Gastrocnemius medialis (tissue), 4 donors: ENCODE measurements around the gene MT1HL1. TPM values are rescaled to one million over a fixed set of nuclear protein-coding genes. Genes with fewer than 3 reads are reported as not detected.
A peak's percentile ranks its signal among the peaks of the same experiment; 100 is the strongest.

Source experiments
- ATAC-seq, 2 donors: fragments of 150-250 bp; one replicate each; pipeline ENCODE4 v1.9.1; 2016
- DNase-seq, 2 donors: peaks; one replicate each; pipeline ENCODE4 v3.0.0-alpha.2; 2019
- H3K27ac ChIP-seq, 4 donors: fragments of 200-600 bp; sonication (generic); 1 replicate in 1 of 4; 2 replicates in 3 of 4; pipeline ENCODE4 v1.5.1; 2016 to 2018; ENCODE audit warnings: mild to moderate bottlenecking in 2 of 4, moderate library complexity in 1 of 4
- H3K27me3 ChIP-seq, 3 donors: fragments of 200-600 bp; sonication (generic) in 2 of 3; 1 replicate in 1 of 3; 2 replicates in 2 of 3; pipeline versions ENCODE4 v1.5.1 to v1.6.0; 2016 to 2019; ENCODE audit warnings: mild to moderate bottlenecking in 1 of 3, moderate library complexity in 1 of 3
- H3K36me3 ChIP-seq, 2 donors: fragments of 200-600 bp; sonication (generic) in 1 of 2; one replicate each; pipeline ENCODE4 v1.5.1; 2017 to 2018
- H3K4me1 ChIP-seq, 2 donors: fragments of 200-600 bp; sonication (generic) in 1 of 2; one replicate each; pipeline ENCODE4 v1.5.1; 2016 to 2017; ENCODE audit warnings: mild to moderate bottlenecking in 2 of 2
- H3K4me3 ChIP-seq, 4 donors: fragments of 200-600 bp; sonication (generic) in 3 of 4; 1 replicate in 1 of 4; 2 replicates in 3 of 4; pipeline ENCODE4 v1.5.1; 2016 to 2019; ENCODE audit warnings: mild to moderate bottlenecking in 2 of 4
- H3K9me3 ChIP-seq, 3 donors: fragments of 200-600 bp; sonication (generic) in 2 of 3; 1 replicate in 1 of 3; 2 replicates in 2 of 3; pipeline ENCODE4 v1.5.1; 2016 to 2019
- CTCF ChIP-seq, 5 experiments: fragments of 450-650 bp in 3 of 5; fragments of 200-600 bp in 2 of 5; sonication (generic) in 2 of 5; IDR thresholded peaks in 4 of 5; conservative IDR thresholded peaks in 1 of 5; 1 replicate in 4 of 5; 2 replicates in 1 of 5; pipeline ENCODE4 v1.5.1; 2016 to 2019; ENCODE audit warnings: antibody characterized with exemption in 5 of 5, mild to moderate bottlenecking in 3 of 5, moderate library complexity in 3 of 5
- POLR2A ChIP-seq, 2 donors: fragments of 450-650 bp; IDR thresholded peaks; one replicate each; pipeline ENCODE4 v1.6.1; 2017; ENCODE audit warnings: antibody characterized with exemption in 2 of 2, mild to moderate bottlenecking in 2 of 2, moderate library complexity in 2 of 2
- in situ Hi-C, 4 donors: fragments of 200-750 bp; cut with MboI; loops; one replicate each; pipeline versions ENCODE4 v1.15.0 to v1.8.0; 2017; ENCODE audit warnings: low sequenced_read_pairs in 4 of 4
- intact Hi-C: fragments of 100-400 bp; cut with DNase I; formaldehyde crosslinking; loops from one replicate; pipeline ENCODE4 v1.15.1; 2023; ENCODE audit warnings: low total_unique reads
- total RNA-seq, 4 donors: library from RNA; depleted of rRNA; stranded (reverse); fragments of >200 nt; gene quantifications; one replicate each; pipeline versions ENCODE4 v1.1.0 to v1.2.3, GENCODE V29; 2016

MT1HL1 gene
- total RNA-seq, 4 donors from 2014 or later, result not detected

DNA sequence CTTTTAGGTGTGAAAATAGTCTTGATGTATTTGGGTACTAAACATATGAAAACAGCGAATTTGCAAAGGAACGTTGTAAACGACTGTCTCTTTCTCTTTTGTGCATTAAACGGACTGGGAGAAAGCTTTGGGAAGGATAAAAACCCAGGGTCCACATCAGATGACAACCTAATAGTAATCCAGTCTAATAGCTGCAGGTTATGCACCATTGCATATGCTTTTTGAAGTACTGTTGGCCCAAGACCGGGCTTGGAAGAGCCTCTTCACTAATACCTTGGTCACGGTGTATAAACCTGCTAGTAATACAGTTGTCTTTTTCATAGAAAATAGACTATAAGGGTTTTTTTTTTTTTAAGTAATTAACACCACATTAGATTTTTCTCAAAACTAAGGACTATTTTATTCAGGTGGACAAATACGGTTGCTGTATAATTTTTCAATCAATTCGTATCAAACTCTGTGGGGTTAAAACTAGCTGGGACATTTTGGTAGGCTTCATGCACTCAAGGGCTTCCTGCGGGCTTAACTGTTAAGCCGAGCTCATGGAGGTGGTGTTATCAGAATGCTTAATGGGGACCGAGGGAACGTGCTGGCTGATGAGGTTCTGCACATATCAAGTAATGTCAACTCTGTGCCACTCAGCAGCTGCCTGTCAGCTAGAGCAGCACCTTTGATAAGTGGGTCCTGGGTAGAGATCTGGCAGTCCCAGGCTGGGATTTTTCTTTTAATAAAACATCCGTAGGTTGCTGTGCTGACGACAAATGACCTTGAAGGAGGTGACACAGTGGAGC, 39.8 kb upstream of the MT1HL1 start:
- H3K9me3 ChIP-seq, result no peaks in the 10 kb centered on the region
- TF ChIP-seq CTCF (IDR thresholded peaks at IDR 0.05 in 4 of 5, conservative IDR thresholded peaks at IDR 0.05 in 1 of 5) (no peak), POLR2A (IDR thresholded peaks at IDR 0.05) (no peak)
- H3K36me3 ChIP-seq, result no peaks in the 10 kb centered on the region
- no peaks in the 10 kb centered on the region for H3K4me1 ChIP-seq
- no peak overlapping the region for H3K4me3 ChIP-seq
- ATAC-seq (no peak), DNase-seq (no peak)
- no peak overlapping the region for H3K27ac ChIP-seq
- peaks cover 25 to 41% (median 32%) of the 10 kb centered on the region in 3 donors for H3K27me3 ChIP-seq
- in situ Hi-C loops (no loop called here), intact Hi-C loops (no loop called here)

GRCh38 chr1:237042892-237043576, 38.8 kb upstream of the MT1HL1 start:
- no peaks in the 10 kb centered on the region for H3K36me3 ChIP-seq
- no peak overlapping the region for H3K27ac ChIP-seq
- H3K4me1 ChIP-seq, result no peaks in the 10 kb centered on the region
- no peak for DNase-seq
- intact Hi-C loops, result no loop called here
- no peak for ATAC-seq
- peak overlapping the region in 3 of 4 donors; percentile 4 to 31 (median 10) for H3K4me3 ChIP-seq
- in situ Hi-C loops, result no loop called here
- H3K27me3 ChIP-seq, result peaks cover 25 to 45% (median 32%) of the 10 kb centered on the region in 3 donors
- TF ChIP-seq CTCF (IDR thresholded peaks at IDR 0.05 in 4 of 5, conservative IDR thresholded peaks at IDR 0.05 in 1 of 5) (no peak), POLR2A (IDR thresholded peaks at IDR 0.05) (no peak)
- no peaks in the 10 kb centered on the region for H3K9me3 ChIP-seq

- no peaks in the 10 kb centered on the region for H3K4me1 ChIP-seq
- no peaks in the 10 kb centered on the region for H3K36me3 ChIP-seq
- in situ Hi-C loops, result no loop called here
- no peaks in the 10 kb centered on the region for H3K9me3 ChIP-seq
- TF ChIP-seq POLR2A (IDR thresholded peaks at IDR 0.05), result no peak
- no peak for TF ChIP-seq CTCF (IDR thresholded peaks at IDR 0.05 in 4 of 5, conservative IDR thresholded peaks at IDR 0.05 in 1 of 5)
- DNase-seq (no peak), ATAC-seq (no peak)
- peaks cover 25 to 45% (median 32%) of the 10 kb centered on the region in 3 donors for H3K27me3 ChIP-seq
- H3K4me3 ChIP-seq, result peak overlapping the region in 3 of 4 donors; percentile 4 to 31 (median 6)
- H3K27ac ChIP-seq, result no peak overlapping the region
- intact Hi-C loops, result no loop called here
These were observed 38.3 kb upstream of the MT1HL1 start for GRCh38 chr1:237042526-237042891.

- H3K27ac ChIP-seq, result no peak within 1 kb of the TSS
- peak within 1 kb of the TSS in 3 of 4 donors; percentile 4 to 31 (median 25) for H3K4me3 ChIP-seq
- H3K4me1 ChIP-seq, result no peaks in the 10 kb centered on the region
- H3K36me3 ChIP-seq, result no peaks in the 10 kb centered on the region
- no peaks in the 10 kb centered on the region for H3K9me3 ChIP-seq
- no peak for ATAC-seq
- TF ChIP-seq CTCF (IDR thresholded peaks at IDR 0.05 in 4 of 5, conservative IDR thresholded peaks at IDR 0.05 in 1 of 5) (no peak), POLR2A (IDR thresholded peaks at IDR 0.05) (no peak)
- intact Hi-C loops, result no loop called here
- in situ Hi-C loops, result no loop called here
- H3K27me3 ChIP-seq, result peaks cover 25 to 45% (median 32%) of the 10 kb centered on the region in 3 donors
- no peak for DNase-seq
These were observed 37.7 kb upstream of the MT1HL1 start, which contains the start of gene RYR2 for GRCh38 chr1:237041795-237042525. Gene RYR2 (plus strand): TSS chr1:237042184. CDS start chr1:237042522, 338 bp downstream.
